Naive thymus-derived CD8-positive, alpha-beta T cell (primary cell): Measurements from ENCODE around the gene NELFA. TPM values are rescaled to one million over a fixed set of nuclear protein-coding genes. Genes with fewer than 3 reads are reported as not detected.
A peak's percentile ranks its signal among the peaks of the same experiment; 100 is the strongest.
"Not testable (repeated sequence)": the region's sequence is repeated elsewhere in the genome, so short reads cannot be mapped to it uniquely, and the experiment has no call there.

Source experiments
- ATAC-seq, 2 donors: fragments of 150-1000 bp; cut with Tn5 transposase in 1 of 2; sonication (Bioruptor Pico), chemical (Tn5 transposase) in 1 of 2; 1 replicate in 1 of 2; 2 replicates in 1 of 2; pipeline ENCODE4 v1.10.0; 2021; ENCODE audit warnings: mild to moderate bottlenecking in 2 of 2, moderate library complexity in 2 of 2
- POLR2A ChIA-PET: fragments of 350-600 bp; sonication (Branson Sonifier 250); formaldehyde crosslinking; loops from one replicate; lab custom pipeline; 2021; ENCODE audit warnings: antibody characterized with exemption; lab: Charles Lee
- DNase-seq, 10 donors: peaks; one replicate each; pipeline versions ENCODE4 v3.0.0 to v3.0.0-alpha.2; 2020 to 2022
- H3K27ac Mint-ChIP-seq, 10 donors: one replicate each; pipeline ENCODE4 v1.8.0; 2020 to 2022; ENCODE audit warnings: mild to moderate bottlenecking in 10 of 10, mixed read lengths in 10 of 10, moderate library complexity in 4 of 10, inconsistent platforms in 1 of 10
- H3K27me3 Mint-ChIP-seq, 5 donors: one replicate each; pipeline ENCODE4 v1.8.0; 2021 to 2022; ENCODE audit warnings: mixed read lengths in 5 of 5
- H3K36me3 Mint-ChIP-seq, 3 donors: one replicate each; pipeline ENCODE4 v1.8.0; 2020 to 2022; ENCODE audit warnings: mixed read lengths in 3 of 3, mild to moderate bottlenecking in 2 of 3, inconsistent platforms in 1 of 3
- H3K4me1 Mint-ChIP-seq, 4 donors: one replicate each; pipeline ENCODE4 v1.8.0; 2021 to 2022; ENCODE audit warnings: mixed read lengths in 4 of 4
- H3K4me3 Mint-ChIP-seq, 10 donors: one replicate each; pipeline ENCODE4 v1.8.0; 2020 to 2022; ENCODE audit warnings: mild to moderate bottlenecking in 10 of 10, mixed read lengths in 10 of 10, moderate library complexity in 6 of 10, inconsistent platforms in 1 of 10
- H3K9me3 Mint-ChIP-seq, 9 donors: one replicate each; pipeline ENCODE4 v1.8.0; 2020 to 2022; ENCODE audit warnings: mixed read lengths in 9 of 9, mild to moderate bottlenecking in 3 of 9, inconsistent platforms in 1 of 9, moderate library complexity in 1 of 9
- polyA plus RNA-seq, 3 donors: library from polyadenylated mRNA; unstranded; fragments of 300-500 nt; fragmentation: Illumina TruSeq; gene quantifications; one replicate each; pipeline ENCODE4 v1.2.3, GENCODE V29; 2021
- total RNA-seq, 8 experiments: library from RNA in 2 of 8; stranded (reverse) in 2 of 8; gene quantifications; one replicate each; pipeline ENCODE4 v1.2.3 and lab custom pipeline; 2021 to 2026

NELFA gene
- total and polyA plus RNA-seq, 5 experiments from 2014 or later, result 20.1 to 47.9 (median 37.8) TPM

- H3K4me3 Mint-ChIP-seq, H3K4me1 Mint-ChIP-seq, ATAC-seq, H3K36me3 Mint-ChIP-seq, POLR2A ChIA-PET, H3K27ac Mint-ChIP-seq, DNase-seq, H3K9me3 Mint-ChIP-seq: not testable (repeated sequence)
- H3K27me3 Mint-ChIP-seq, result peaks cover 23 to 57% (median 28%) of the 10 kb centered on the region in 5 donors
Observed at GRCh38 chr4:2027120-2027519, 18.3 kb upstream of the NELFA start.

DNA sequence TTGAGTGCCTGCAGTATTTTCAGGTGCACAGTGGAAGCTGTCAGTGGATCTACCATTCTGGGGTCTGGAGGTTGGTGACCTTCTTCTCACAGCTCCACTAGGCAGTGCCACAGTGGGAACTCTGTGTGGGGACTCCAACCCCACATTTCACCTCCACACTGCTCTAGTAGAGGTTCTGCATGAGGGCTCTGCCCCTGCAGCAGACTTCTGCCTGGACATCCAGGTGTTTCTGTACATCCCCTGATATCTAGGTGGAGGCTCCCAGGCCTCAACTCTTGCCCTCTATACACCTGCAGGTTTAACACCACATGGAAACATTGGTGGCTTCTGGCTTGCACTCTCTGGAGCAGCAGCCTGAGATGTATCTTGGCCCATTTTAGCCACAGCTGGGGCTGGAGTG, 17.0 kb upstream of the NELFA start:
- POLR2A ChIA-PET, result no interaction called here
- no peak for ATAC-seq
- Mint-ChIP-seq H3K4me3 (no peak overlapping the region), H3K4me1 (no peaks in the 10 kb centered on the region), H3K27me3 (peaks cover 23 to 62% (median 35%) of the 10 kb centered on the region in 5 donors), H3K36me3 (peaks cover 0 to 3% (median 0%) of the 10 kb centered on the region in 3 donors), H3K27ac (no peak overlapping the region), H3K9me3 (peaks cover 0 to 9% (median 0%) of the 10 kb centered on the region in 9 donors)
- no peak for DNase-seq

- Mint-ChIP-seq H3K36me3 (peaks cover 0 to 3% (median 0%) of the 10 kb centered on the region in 3 donors), H3K4me1 (no peaks in the 10 kb centered on the region), H3K4me3 (no peak overlapping the region), H3K27ac (peak overlapping the region in 1 of 10 donors; percentile 43), H3K9me3 (peaks cover 0 to 9% (median 0%) of the 10 kb centered on the region in 9 donors), H3K27me3 (peaks cover 26 to 61% (median 35%) of the 10 kb centered on the region in 5 donors)
- POLR2A ChIA-PET, result no interaction called here
- ATAC-seq (no peak), DNase-seq (no peak)
Observed at GRCh38 chr4:2024683-2025082, 15.9 kb upstream of the NELFA start.

DNA sequence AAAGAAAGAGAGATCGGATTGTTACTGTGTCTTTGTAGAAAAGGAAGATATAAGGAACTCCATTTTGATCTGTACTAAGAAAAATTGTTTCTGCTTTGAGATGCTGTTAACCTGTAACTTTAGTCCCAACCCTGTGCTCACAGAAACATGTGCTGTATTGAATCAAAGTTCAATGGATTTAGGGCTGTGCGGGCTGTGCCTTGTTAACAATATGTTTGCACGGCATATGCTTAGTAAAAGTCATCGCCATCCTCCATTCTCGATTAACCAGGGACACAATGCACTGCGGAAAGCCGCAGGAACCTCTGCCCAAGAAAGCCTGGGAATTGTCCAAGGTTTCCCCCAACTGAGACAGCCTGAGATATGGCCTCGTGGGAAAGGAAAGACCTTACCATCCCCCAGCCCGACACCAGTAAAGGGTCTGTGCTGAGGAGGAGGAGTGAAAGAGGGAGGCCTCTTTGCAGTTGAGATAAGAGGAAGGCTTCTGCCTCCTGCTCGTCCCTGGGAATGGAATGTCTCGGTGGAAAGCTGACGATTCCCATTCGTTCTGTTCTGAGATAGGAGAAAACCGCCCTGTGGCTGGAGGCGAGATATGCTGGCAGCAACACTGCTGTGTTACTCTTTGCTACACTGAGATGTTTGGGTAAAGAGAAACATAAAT, 12.7 kb upstream of the NELFA start:
- DNase-seq, POLR2A ChIA-PET, H3K36me3 Mint-ChIP-seq, H3K4me1 Mint-ChIP-seq, H3K9me3 Mint-ChIP-seq, H3K4me3 Mint-ChIP-seq, ATAC-seq, H3K27ac Mint-ChIP-seq: not testable (repeated sequence)
- peaks cover 28 to 54% (median 42%) of the 10 kb centered on the region in 5 donors for H3K27me3 Mint-ChIP-seq

- DNase-seq (no peak), ATAC-seq (no peak)
- H3K27ac Mint-ChIP-seq, result no peak overlapping the region
- POLR2A ChIA-PET, result no interaction called here
- no peak overlapping the region for H3K4me3 Mint-ChIP-seq
- H3K9me3 Mint-ChIP-seq, result no peaks in the 10 kb centered on the region
- H3K4me1 Mint-ChIP-seq, result peaks cover under 1 to 7% (median 4%) of the 10 kb centered on the region in 4 donors
- H3K36me3 Mint-ChIP-seq, result no peaks in the 10 kb centered on the region
- peaks cover 1 to 20% (median 4%) of the 10 kb centered on the region in 5 donors for H3K27me3 Mint-ChIP-seq
Observed at GRCh38 chr4:2015008-2015407, 6.2 kb upstream of the NELFA start.

DNA sequence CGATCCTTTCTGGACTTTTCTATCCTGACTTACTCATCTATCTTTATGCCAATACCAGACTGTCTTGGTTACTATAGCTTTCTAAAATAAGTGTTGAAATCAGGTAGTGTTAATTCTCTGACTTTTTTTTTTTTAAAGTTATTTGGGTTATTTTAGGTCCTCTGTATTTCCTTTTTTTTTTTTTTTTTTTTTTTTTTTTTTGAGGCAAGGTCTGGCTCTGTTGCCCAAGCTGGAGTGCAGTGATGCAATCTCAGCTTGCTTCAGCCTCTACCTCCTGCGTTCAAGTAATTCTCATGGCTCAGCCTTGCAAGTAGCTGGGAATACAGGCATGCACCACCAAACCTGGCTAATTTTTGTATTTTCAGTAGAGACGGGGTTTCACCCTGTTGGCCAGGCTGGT, 2.8 kb upstream of the NELFA start:
- no peak overlapping the region for H3K27ac Mint-ChIP-seq
- no peak overlapping the region for H3K4me3 Mint-ChIP-seq
- H3K4me1 Mint-ChIP-seq, result peaks cover 12 to 23% (median 19%) of the 10 kb centered on the region in 4 donors
- no peaks in the 10 kb centered on the region for H3K9me3 Mint-ChIP-seq
- peaks cover 0 to 9% (median 0%) of the 10 kb centered on the region in 5 donors for H3K27me3 Mint-ChIP-seq
- ATAC-seq (no peak), DNase-seq (no peak)
- H3K36me3 Mint-ChIP-seq, result peaks cover 0 to 4% (median 0%) of the 10 kb centered on the region in 3 donors
- POLR2A ChIA-PET, result no interaction called here

- Mint-ChIP-seq H3K36me3 (peaks cover 0 to 11% (median 0%) of the 10 kb centered on the region in 3 donors), H3K9me3 (no peaks in the 10 kb centered on the region), H3K27ac (peak overlapping the region; percentile 84 to 98 (median 97)), H3K27me3 (peaks cover 0 to 5% (median 0%) of the 10 kb centered on the region in 5 donors), H3K4me3 (peak overlapping the region; percentile 88 to 97 (median 92)), H3K4me1 (peaks cover 18 to 35% (median 31%) of the 10 kb centered on the region in 4 donors)
- peak; percentile 34 to 49 for ATAC-seq
- POLR2A ChIA-PET, result interaction anchor here (0.7 to 1.0 kb wide), 2 partner anchors 32 to 48 kb away, joined by 3 to 5 read pairs; a partner anchor contains a TSS
- peak; percentile 28 to 71 (median 54) for DNase-seq
Observed at GRCh38 chr4:2009651-2010233, 968 bp upstream of the NELFA start.

DNA sequence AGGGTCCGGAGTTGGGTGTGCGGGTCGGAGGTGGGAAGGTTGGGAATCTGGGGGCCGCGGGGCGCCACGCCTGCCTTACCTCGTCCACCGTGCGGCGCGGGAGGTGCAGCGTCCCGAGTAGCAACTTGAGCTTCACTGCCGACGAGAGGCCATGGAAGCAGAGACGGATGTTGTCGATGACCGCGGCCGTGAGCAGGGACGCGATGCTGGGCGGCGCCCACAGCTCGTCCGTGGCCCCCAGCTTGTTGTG, 178 bp downstream of the NELFA start:
- ATAC-seq (no peak), DNase-seq (no peak)
- peak overlapping the region; percentile 68 to 98 (median 95) for H3K27ac Mint-ChIP-seq
- peaks cover 0 to 15% (median 1%) of the 10 kb centered on the region in 3 donors for H3K36me3 Mint-ChIP-seq
- peaks cover 18 to 35% (median 31%) of the 10 kb centered on the region in 4 donors for H3K4me1 Mint-ChIP-seq
- H3K27me3 Mint-ChIP-seq, result no peaks in the 10 kb centered on the region
- peak overlapping the region; percentile 88 to 97 (median 92) for H3K4me3 Mint-ChIP-seq
- POLR2A ChIA-PET, result interaction anchor here (0.7 to 1.0 kb wide), 3 partner anchors 138 to 297 kb away, joined by 3 to 6 read pairs (median 3); partner anchors contain the start of genes HAUS3, POLN and SLBP
- no peaks in the 10 kb centered on the region for H3K9me3 Mint-ChIP-seq

DNA sequence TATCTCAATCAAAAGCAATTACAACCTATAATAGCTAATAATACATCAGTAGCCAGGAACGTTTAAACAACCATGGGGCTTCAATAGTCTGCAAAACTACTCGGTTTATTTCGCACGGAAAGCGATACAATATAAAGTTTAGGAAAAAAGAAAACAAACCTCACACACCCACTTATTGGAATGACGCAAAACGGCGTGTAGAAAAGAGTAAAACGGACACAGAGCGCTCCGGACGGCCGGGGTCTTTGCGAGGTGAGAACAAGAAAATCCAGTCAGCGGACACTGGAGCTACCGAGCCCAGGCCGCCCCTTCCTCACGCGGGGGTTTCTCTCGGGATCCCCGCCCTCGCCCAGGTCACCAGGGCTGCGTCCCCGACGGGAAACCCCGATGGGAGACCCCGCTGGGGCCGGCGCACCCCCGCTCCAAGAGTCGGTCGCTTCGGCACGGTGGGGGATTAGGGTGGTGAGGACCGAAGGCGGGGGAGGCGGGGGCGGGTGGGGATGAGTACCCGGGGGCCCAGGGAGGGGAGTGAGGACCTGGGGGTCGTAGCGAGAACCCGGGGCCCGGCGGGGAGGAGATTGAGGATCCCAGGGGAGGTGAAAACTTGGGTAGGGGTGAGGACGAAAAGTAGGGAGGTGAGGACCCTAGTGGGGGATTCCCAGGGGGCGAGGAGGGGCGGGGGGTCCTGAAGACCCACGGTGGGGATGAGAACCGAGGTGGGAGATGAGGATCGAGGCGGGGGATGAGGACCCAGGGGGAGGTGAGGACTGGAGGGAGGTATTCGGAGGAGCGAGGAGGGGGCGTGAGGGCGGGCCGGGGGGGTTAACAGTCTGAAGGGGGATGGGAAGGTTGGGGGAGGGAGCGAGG, 737 bp downstream of the NELFA start:
- DNase-seq (peak in 2 of 10 donors; percentile 6 to 7), ATAC-seq (no peak)
- no peaks in the 10 kb centered on the region for H3K9me3 Mint-ChIP-seq
- no peaks in the 10 kb centered on the region for H3K27me3 Mint-ChIP-seq
- H3K36me3 Mint-ChIP-seq, result peaks cover 0 to 20% (median 6%) of the 10 kb centered on the region in 3 donors
- peak overlapping the region; percentile 85 to 98 (median 96) for H3K27ac Mint-ChIP-seq
- peaks cover 18 to 40% (median 35%) of the 10 kb centered on the region in 4 donors for H3K4me1 Mint-ChIP-seq
- peak overlapping the region; percentile 88 to 97 (median 93) for H3K4me3 Mint-ChIP-seq
- POLR2A ChIA-PET, result interaction anchor here (0.7 to 1.0 kb wide), 3 partner anchors 138 to 296 kb away, joined by 3 to 6 read pairs (median 3); partner anchors contain the start of genes HAUS3, POLN and SLBP

GRCh38 chr4:2006956-2007653, 1.7 kb downstream of the NELFA start:
- Mint-ChIP-seq H3K9me3 (no peaks in the 10 kb centered on the region), H3K4me1 (peaks cover 26 to 50% (median 45%) of the 10 kb centered on the region in 4 donors), H3K4me3 (peak overlapping the region; percentile 84 to 97 (median 92)), H3K27me3 (no peaks in the 10 kb centered on the region), H3K27ac (peak overlapping the region in 9 of 10 donors; percentile 63 to 97 (median 94)), H3K36me3 (peaks cover 0 to 29% (median 8%) of the 10 kb centered on the region in 3 donors)
- no peak for DNase-seq
- ATAC-seq, result no peak
- POLR2A ChIA-PET, result no interaction called here

GRCh38 chr4:2006367-2006766, 2.4 kb downstream of the NELFA start:
- H3K4me3 Mint-ChIP-seq, result peak overlapping the region in 9 of 10 donors; percentile 16 to 97 (median 84)
- POLR2A ChIA-PET, result no interaction called here
- peak overlapping the region in 2 of 10 donors; percentile 28 to 85 for H3K27ac Mint-ChIP-seq

GRCh38 chr4:2003361-2003760, 5.4 kb downstream of the NELFA start:
- Mint-ChIP-seq H3K4me1 (peaks cover 44 to 69% (median 67%) of the 10 kb centered on the region in 4 donors), H3K27ac (peak overlapping the region in 1 of 10 donors; percentile 48), H3K36me3 (peaks cover 3 to 61% (median 37%) of the 10 kb centered on the region in 3 donors), H3K9me3 (peaks cover 0 to 23% (median 20%) of the 10 kb centered on the region in 9 donors)
- ATAC-seq, DNase-seq, POLR2A ChIA-PET, H3K27me3 Mint-ChIP-seq, H3K4me3 Mint-ChIP-seq: not testable (repeated sequence)

More at GRCh38 chr4:2006367-2006766, 2.4 kb downstream of the NELFA start:
- Mint-ChIP-seq H3K36me3 (peaks cover 0 to 31% (median 10%) of the 10 kb centered on the region in 3 donors), H3K9me3 (no peaks in the 10 kb centered on the region), H3K4me1 (peaks cover 26 to 52% (median 47%) of the 10 kb centered on the region in 4 donors), H3K27me3 (no peaks in the 10 kb centered on the region)
- ATAC-seq, result no peak
- no peak for DNase-seq
